PC-3 (cell line): ENCODE measurements around the gene TMEM207. TPM values are rescaled to one million over a fixed set of nuclear protein-coding genes. Genes with fewer than 3 reads are reported as not detected.

Source experiments
- ATAC-seq: fragments of 200-7000 bp; cut with Tn5 transposase; 2 replicates; pipeline ENCODE4 v1.9.1; 2020; ENCODE audit warnings: mild to moderate bottlenecking, moderate library complexity
- BruUV-seq: library from RNA; stranded (reverse); fragments of 400-500 nt; replicated peaks from 2 replicates; lab custom pipeline; 2021; lab: Mats Ljungman, UMichigan
- CTCF ChIA-PET: fragments of 300-600 bp; sonication (Branson Sonifier 250); formaldehyde crosslinking; loops from one replicate; lab custom pipeline; 2022; ENCODE audit warnings: antibody characterized with exemption; lab: Charles Lee
- POLR2A ChIA-PET: fragments of 300-600 bp; sonication (Branson Sonifier 250); formaldehyde crosslinking; loops from one replicate; lab custom pipeline; 2022; ENCODE audit warnings: antibody characterized with exemption; ENCODE audit not compliant: unreplicated experiment; lab: Charles Lee
- DNase-seq: peaks from one replicate; pipeline ENCODE4 v3.0.0-alpha.2; 2015
- H2AFZ ChIP-seq: fragments of 300-600 bp; sonication (generic); 2 replicates; pipeline ENCODE4 v1.6.0; 2016; ENCODE audit warnings: antibody characterized with exemption, low read length
- H3F3A ChIP-seq: fragments of 300-600 bp; sonication (generic); one replicate; pipeline ENCODE4 v1.6.0; 2017; ENCODE audit warnings: antibody characterized with exemption, low read length, control low read depth, mild to moderate bottlenecking; ENCODE audit not compliant: unreplicated experiment
- H3K27ac ChIP-seq: fragments of 300-600 bp; sonication (generic); 2 replicates; pipeline ENCODE4 v1.5.1; 2016; ENCODE audit warnings: mild to moderate bottlenecking, low read length
- H3K27me3 ChIP-seq: fragments of 300-600 bp; sonication (generic); 2 replicates; pipeline ENCODE4 v1.6.1; 2016; ENCODE audit warnings: low read length, mixed read lengths
- H3K36me3 ChIP-seq: fragments of 300-600 bp; sonication (generic); 2 replicates; pipeline ENCODE4 v1.6.1; 2016; ENCODE audit warnings: low read depth, mixed run types, low read length, mixed read lengths
- H3K4me1 ChIP-seq: fragments of 300-600 bp; sonication (generic); 2 replicates; pipeline ENCODE4 v1.5.1; 2016; ENCODE audit warnings: low read length; ENCODE audit not compliant: insufficient read depth
- H3K4me2 ChIP-seq: fragments of 300-600 bp; sonication (generic); 2 replicates; pipeline ENCODE4 v1.6.0; 2016; ENCODE audit warnings: low read length
- H3K4me3 ChIP-seq: fragments of 300-600 bp; sonication (generic); 2 replicates; pipeline ENCODE4 v1.5.1; 2016; ENCODE audit warnings: mild to moderate bottlenecking, low read length, mixed read lengths
- H3K79me2 ChIP-seq: fragments of 300-600 bp; sonication (generic); 2 replicates; pipeline ENCODE4 v1.6.1; 2017; ENCODE audit warnings: low read length, mixed read lengths
- H3K9ac ChIP-seq: fragments of 300-600 bp; sonication (generic); 2 replicates; pipeline ENCODE4 v1.6.0; 2016; ENCODE audit warnings: mild to moderate bottlenecking, low read length
- H3K9me2 ChIP-seq: fragments of 300-600 bp; sonication (generic); replicated peaks from 2 replicates; pipeline ENCODE4 v1.6.1; 2016; ENCODE audit warnings: mixed run types, low read length, mixed read lengths
- H3K9me3 ChIP-seq: fragments of 300-600 bp; sonication (generic); 2 replicates; pipeline ENCODE4 v1.6.1; 2016; ENCODE audit warnings: low read length, mixed read lengths
- H4K20me1 ChIP-seq: fragments of 300-600 bp; sonication (generic); 2 replicates; pipeline ENCODE4 v1.6.1; 2016; ENCODE audit warnings: low read length, mixed read lengths
- CTCF ChIP-seq: fragments of 300-600 bp; sonication (generic); conservative IDR thresholded peaks from 2 replicates; pipeline ENCODE4 v1.5.1; 2017; ENCODE audit warnings: antibody characterized with exemption, low read depth, mild to moderate bottlenecking, low read length
- EZH2 ChIP-seq: fragments of 300-600 bp; sonication (generic); IDR thresholded peaks from one replicate; pipeline ENCODE4 v1.6.1; 2017; ENCODE audit warnings: antibody characterized with exemption, mild to moderate bottlenecking, low read length; ENCODE audit not compliant: unreplicated experiment
- EZH2phosphoT487 ChIP-seq: fragments of 300-600 bp; sonication (generic); IDR thresholded peaks from 2 replicates; pipeline ENCODE4 v1.6.1; 2018; ENCODE audit warnings: mild to moderate bottlenecking, antibody characterized with exemption, low read length, borderline replicate concordance
- intact Hi-C: fragments of 100-400 bp; cut with micrococcal nuclease; formaldehyde crosslinking; loops from 2 replicates; pipeline ENCODE4 v1.9.0; 2023
- total RNA-seq: library from RNA; depleted of rRNA; stranded (reverse); fragments of >200 nt; gene quantifications from 2 replicates; pipeline ENCODE4 v1.2.3, GENCODE V29; 2014

TMEM207 gene
- total RNA-seq, 1 experiment from 2014 or later: not detected

DNA sequence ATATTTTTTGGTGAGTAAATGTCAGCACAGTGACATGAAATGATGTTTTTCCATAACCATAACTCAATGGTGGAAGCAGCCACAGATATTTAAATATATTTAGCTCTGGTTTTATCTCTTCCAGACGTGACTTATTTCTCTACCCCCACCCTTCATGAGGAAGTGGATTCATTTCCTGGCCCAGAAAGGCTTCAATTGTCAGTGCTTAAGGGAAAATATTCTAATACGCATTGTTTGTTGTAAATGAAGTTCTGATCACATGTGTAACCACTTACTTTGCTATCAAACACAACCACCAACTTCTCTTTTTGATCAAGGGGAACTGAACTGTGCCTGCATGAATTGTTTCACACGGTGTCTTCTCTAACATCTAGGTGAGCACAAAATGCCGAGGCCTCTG is 47.7 kb downstream of the TMEM207 start:
- no peaks in the 10 kb centered on the region for H3K9me2 ChIP-seq
- no peaks in the 10 kb centered on the region for H3K4me1 ChIP-seq
- intact Hi-C loops: no loop called here
- ChIA-PET CTCF (no interaction called here), POLR2A (interaction anchor here (0.5 kb wide), 1 partner anchor 22 kb away, joined by 11 read pairs; no protein-coding TSS in a partner anchor)
- no peaks in the 10 kb centered on the region for H4K20me1 ChIP-seq
- no peaks in the 10 kb centered on the region for H3K9me3 ChIP-seq
- ATAC-seq (no peak), DNase-seq (no peak)
- no peak overlapping the region for H2AFZ ChIP-seq
- H3K27ac ChIP-seq: no peak overlapping the region
- no peaks in the 10 kb centered on the region for H3K79me2 ChIP-seq
- TF ChIP-seq CTCF: no peak
- TF ChIP-seq EZH2: no peak
- TF ChIP-seq EZH2phosphoT487: no peak
- BruUV-seq: no TSS peak
- no peak overlapping the region for H3K9ac ChIP-seq
- H3K4me2 ChIP-seq: no peak overlapping the region
- H3K36me3 ChIP-seq: no peaks in the 10 kb centered on the region
- no peak overlapping the region for H3K4me3 ChIP-seq
- H3F3A ChIP-seq: no peaks in the 10 kb centered on the region
- no peaks in the 10 kb centered on the region for H3K27me3 ChIP-seq

DNA sequence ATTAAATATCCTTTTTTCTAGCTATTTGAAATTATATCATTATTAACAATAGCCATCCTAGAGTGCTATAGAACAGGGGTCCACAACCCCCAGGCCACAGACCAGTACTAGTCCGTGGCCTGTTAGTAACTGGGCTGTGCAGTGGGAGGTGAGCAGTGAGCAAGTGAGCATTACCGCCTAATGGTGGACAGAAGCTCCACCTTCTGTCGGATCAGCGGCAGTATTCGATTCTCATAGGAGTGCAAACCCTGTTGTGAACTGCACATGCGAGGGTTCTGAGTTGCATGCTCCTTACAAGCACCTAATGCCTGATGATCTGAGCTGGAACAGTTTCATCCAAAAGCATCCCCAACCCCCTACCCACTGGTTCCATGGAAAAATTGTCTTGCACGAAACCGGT is 50.0 kb downstream of the TMEM207 start:
- Histone ChIP-seq H3K27ac (no peak overlapping the region), H3K9me3 (no peaks in the 10 kb centered on the region), H3K36me3 (no peaks in the 10 kb centered on the region), H3K4me1 (no peaks in the 10 kb centered on the region), H3K9me2 (no peaks in the 10 kb centered on the region), H4K20me1 (no peaks in the 10 kb centered on the region), H3K9ac (no peak overlapping the region), H3K4me3 (no peak overlapping the region), H3K4me2 (no peak overlapping the region), H3K27me3 (no peaks in the 10 kb centered on the region), H2AFZ (no peak overlapping the region), H3K79me2 (no peaks in the 10 kb centered on the region), H3F3A (no peaks in the 10 kb centered on the region)
- ChIA-PET POLR2A (no interaction called here), CTCF (no interaction called here)
- TF ChIP-seq EZH2 (no peak), EZH2phosphoT487 (no peak), CTCF (no peak)
- ATAC-seq (no peak), DNase-seq (no peak)
- intact Hi-C loops: no loop called here
- no TSS peak for BruUV-seq

DNA sequence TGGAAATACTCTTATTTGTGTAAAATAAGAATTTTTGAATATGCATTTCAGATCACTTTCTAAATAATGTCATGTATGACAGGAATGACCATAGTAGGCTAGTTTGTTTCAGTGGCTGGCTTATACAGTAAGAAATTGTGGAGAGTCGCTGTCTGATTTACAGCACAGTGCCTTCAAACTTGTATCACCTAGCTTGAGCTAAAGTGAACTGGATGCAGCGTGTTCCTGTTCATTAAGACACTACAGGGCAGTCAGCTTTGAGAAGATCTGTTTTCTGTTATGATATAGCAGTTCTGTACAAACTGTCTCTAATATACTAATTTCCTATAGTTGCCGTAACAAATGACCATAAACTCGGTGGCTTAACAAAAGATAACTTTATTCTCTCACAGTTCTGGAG is 51.8 kb downstream of the TMEM207 start:
- no peaks in the 10 kb centered on the region for H3K27me3 ChIP-seq
- H3K79me2 ChIP-seq: no peaks in the 10 kb centered on the region
- no peaks in the 10 kb centered on the region for H3K9me2 ChIP-seq
- ATAC-seq: no peak
- H3K36me3 ChIP-seq: no peaks in the 10 kb centered on the region
- H3K4me3 ChIP-seq: no peak overlapping the region
- no peak overlapping the region for H3K4me2 ChIP-seq
- POLR2A ChIA-PET: interaction anchor here (0.5 kb wide), 1 partner anchor 560 kb away, joined by 7 read pairs; no protein-coding TSS in a partner anchor
- peak overlapping the region; percentile 33 for H2AFZ ChIP-seq
- CTCF ChIA-PET: no interaction called here
- TF ChIP-seq CTCF (no peak), EZH2 (no peak), EZH2phosphoT487 (no peak)
- H3K27ac ChIP-seq: no peak overlapping the region
- no peaks in the 10 kb centered on the region for H3K4me1 ChIP-seq
- no peak for DNase-seq
- H3F3A ChIP-seq: no peaks in the 10 kb centered on the region
- no peaks in the 10 kb centered on the region for H4K20me1 ChIP-seq
- no peak overlapping the region for H3K9ac ChIP-seq
- no peaks in the 10 kb centered on the region for H3K9me3 ChIP-seq
- BruUV-seq: no TSS peak
- intact Hi-C loops: no loop called here
